IMR-90 (cell line): ENCODE results near the gene THYN1.

Source experiments
- BHLHE40 ChIP-seq: fragments of 150-350 bp; IDR thresholded peaks from 2 replicates; pipeline ENCODE4 v1.6.1; 2016; ENCODE audit warnings: mild to moderate bottlenecking, low read depth, low read length
- CHD1 ChIP-seq: IDR thresholded peaks from 2 replicates; pipeline ENCODE4 v1.6.1; 2012; ENCODE audit warnings: low read depth, low read length, improper control_type of control experiment
- ELK1 ChIP-seq: fragments of 150-350 bp; IDR thresholded peaks from 2 replicates; pipeline ENCODE4 v1.6.1; 2016; ENCODE audit warnings: low read depth, mild to moderate bottlenecking, low read length, moderate library complexity, borderline replicate concordance
- MAFK ChIP-seq: IDR thresholded peaks from 2 replicates; pipeline ENCODE4 v1.6.1; 2012; ENCODE audit warnings: low read depth, low read length, improper control_type of control experiment
- MAZ ChIP-seq: IDR thresholded peaks from 2 replicates; pipeline ENCODE4 v1.6.1; 2012; ENCODE audit warnings: low read depth, mild to moderate bottlenecking, low read length, improper control_type of control experiment, moderate library complexity, borderline replicate concordance
- MXI1 ChIP-seq: IDR thresholded peaks from 2 replicates; pipeline ENCODE4 v1.6.1; 2012; ENCODE audit warnings: low read depth, mild to moderate bottlenecking, low read length, moderate library complexity, borderline replicate concordance
- NFE2L2 ChIP-seq: fragments of 150-350 bp; IDR thresholded peaks from 2 replicates; pipeline ENCODE4 v1.6.1; 2016; ENCODE audit warnings: low read depth, mild to moderate bottlenecking, low read length
- POLR2A ChIP-seq: IDR thresholded peaks from 2 replicates; pipeline ENCODE4 v1.6.1; 2012; ENCODE audit warnings: mild to moderate bottlenecking, low read depth, low read length
- RAD21 ChIP-seq: IDR thresholded peaks from 2 replicates; pipeline ENCODE4 v1.6.1; 2012; ENCODE audit warnings: low read length, improper control_type of control experiment
- RCOR1 ChIP-seq: IDR thresholded peaks from 2 replicates; pipeline ENCODE4 v1.6.1; 2012; ENCODE audit warnings: mild to moderate bottlenecking, low read length, improper control_type of control experiment; ENCODE audit not compliant: insufficient replicate concordance
- RFX5 ChIP-seq: IDR thresholded peaks from 2 replicates; pipeline ENCODE4 v1.8.0; 2012; ENCODE audit warnings: low read depth, mild to moderate bottlenecking, low read length, moderate library complexity
- SMC3 ChIP-seq: fragments of 150-350 bp; IDR thresholded peaks from 2 replicates; pipeline ENCODE4 v1.6.1; 2016; ENCODE audit warnings: low read depth, mild to moderate bottlenecking, antibody characterized with exemption, low read length, moderate library complexity
- TF ChIP-seq, protein P1 (sequence below): conservative IDR thresholded peaks from 2 replicates; pipeline ENCODE4 v1.5.1; 2012; ENCODE audit warnings: mild to moderate bottlenecking, low read depth, low read length, improper control_type of control experiment
- TF ChIP-seq, protein P2 (sequence below): fragments of 150-350 bp; IDR thresholded peaks from 2 replicates; pipeline ENCODE4 v1.6.1; 2017; ENCODE audit warnings: mild to moderate bottlenecking, antibody characterized with exemption, low read length, low read depth

DNA sequence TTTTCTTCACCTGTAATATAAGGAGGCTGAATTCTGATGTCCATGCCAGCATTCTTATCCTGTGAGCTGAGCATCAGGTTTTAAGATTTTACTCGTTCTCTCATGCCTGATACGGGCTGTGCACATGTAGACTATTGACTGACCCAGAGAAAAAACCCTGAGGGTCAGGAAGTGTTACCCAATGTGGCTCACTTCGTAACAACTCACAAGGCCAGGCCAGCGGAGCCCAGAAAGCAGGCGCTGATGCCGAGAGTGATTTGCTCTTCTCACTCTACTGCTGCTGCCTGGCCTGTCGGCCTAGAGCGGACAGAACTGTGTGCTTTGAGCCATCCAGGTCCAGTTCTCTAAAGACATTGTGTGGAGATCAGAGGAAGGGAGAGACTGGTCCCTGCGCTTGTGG, 10.8 kb downstream of the THYN1 start:
- TF ChIP-seq POLR2A, result no peak
- TF ChIP-seq, protein P1, sequence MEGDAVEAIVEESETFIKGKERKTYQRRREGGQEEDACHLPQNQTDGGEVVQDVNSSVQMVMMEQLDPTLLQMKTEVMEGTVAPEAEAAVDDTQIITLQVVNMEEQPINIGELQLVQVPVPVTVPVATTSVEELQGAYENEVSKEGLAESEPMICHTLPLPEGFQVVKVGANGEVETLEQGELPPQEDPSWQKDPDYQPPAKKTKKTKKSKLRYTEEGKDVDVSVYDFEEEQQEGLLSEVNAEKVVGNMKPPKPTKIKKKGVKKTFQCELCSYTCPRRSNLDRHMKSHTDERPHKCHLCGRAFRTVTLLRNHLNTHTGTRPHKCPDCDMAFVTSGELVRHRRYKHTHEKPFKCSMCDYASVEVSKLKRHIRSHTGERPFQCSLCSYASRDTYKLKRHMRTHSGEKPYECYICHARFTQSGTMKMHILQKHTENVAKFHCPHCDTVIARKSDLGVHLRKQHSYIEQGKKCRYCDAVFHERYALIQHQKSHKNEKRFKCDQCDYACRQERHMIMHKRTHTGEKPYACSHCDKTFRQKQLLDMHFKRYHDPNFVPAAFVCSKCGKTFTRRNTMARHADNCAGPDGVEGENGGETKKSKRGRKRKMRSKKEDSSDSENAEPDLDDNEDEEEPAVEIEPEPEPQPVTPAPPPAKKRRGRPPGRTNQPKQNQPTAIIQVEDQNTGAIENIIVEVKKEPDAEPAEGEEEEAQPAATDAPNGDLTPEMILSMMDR, result no peak
- TF ChIP-seq, protein P2, sequence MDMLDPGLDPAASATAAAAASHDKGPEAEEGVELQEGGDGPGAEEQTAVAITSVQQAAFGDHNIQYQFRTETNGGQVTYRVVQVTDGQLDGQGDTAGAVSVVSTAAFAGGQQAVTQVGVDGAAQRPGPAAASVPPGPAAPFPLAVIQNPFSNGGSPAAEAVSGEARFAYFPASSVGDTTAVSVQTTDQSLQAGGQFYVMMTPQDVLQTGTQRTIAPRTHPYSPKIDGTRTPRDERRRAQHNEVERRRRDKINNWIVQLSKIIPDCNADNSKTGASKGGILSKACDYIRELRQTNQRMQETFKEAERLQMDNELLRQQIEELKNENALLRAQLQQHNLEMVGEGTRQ, result no peak
- no peak for TF ChIP-seq MAZ
- TF ChIP-seq SMC3, result no peak
- no peak for TF ChIP-seq CHD1
- TF ChIP-seq MAFK, result no peak
- TF ChIP-seq MXI1, result no peak
- TF ChIP-seq RCOR1, result no peak
- no peak for TF ChIP-seq RFX5
- TF ChIP-seq RAD21, result no peak
- no peak for TF ChIP-seq BHLHE40
- no peak for TF ChIP-seq NFE2L2
- no peak for TF ChIP-seq ELK1
